Renal cortex interstitium (tissue), 11 donors: ENCODE results near the gene GHRH. TPM values are rescaled to one million over a fixed set of nuclear protein-coding genes. Genes with fewer than 3 reads are reported as not detected.

Experiments
- DNase-seq, 11 donors: peaks; one replicate each; pipeline ENCODE4 v3.0.0-alpha.2; 2013; ENCODE audit warnings: low read depth in 9 of 11, low spot score in 4 of 11; ENCODE audit errors: extremely low read depth in 1 of 11
- polyA plus RNA-seq, 3 donors: library from polyadenylated mRNA; unstranded; fragments of 120-200 nt; gene quantifications; one replicate each; pipeline ENCODE4 v1.2.1, GENCODE V29; 2013; ENCODE audit not compliant: insufficient read length in 3 of 3

GHRH gene
- polyA plus RNA-seq, 3 donors: not detected

DNA sequence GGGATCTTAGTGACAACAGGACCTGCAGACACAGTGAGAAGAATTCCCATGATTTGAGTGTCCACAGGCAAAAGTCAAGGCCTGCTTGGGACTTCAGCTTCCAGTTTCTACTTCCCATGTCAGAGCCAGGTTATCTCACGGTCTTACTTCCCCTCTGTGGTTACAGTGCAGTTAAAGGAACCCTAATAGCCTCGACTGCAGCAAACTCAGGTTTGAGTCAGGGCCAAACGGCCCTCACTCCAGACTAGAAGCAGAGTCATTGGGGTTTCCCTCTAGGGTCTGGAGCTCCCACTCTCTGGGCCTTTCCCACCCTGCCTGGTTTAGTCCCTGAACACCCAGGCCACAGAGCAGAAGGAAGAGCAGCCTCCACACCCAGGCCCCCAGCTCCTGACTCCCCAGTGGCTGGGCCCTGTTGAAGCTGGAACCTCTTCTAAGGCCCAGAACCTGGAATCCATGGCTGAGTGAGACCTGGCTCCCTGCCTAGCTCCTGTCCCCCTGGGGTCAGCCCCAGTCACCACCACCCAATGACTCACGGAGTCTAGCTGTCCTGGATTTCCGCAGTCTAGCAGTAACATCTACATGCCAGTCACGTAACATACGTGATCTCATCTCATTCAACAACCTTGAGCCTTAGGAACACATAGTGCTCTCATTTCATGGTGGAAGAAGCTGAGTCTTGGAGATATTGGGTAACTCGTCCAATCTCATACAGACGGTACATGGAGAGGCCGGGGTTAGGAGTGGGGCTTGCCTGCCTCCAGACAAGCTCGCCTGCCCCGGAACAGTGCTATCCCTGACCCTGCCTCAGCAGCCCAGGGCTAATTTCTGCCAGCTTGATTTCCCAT is 9.2 kb upstream of the GHRH start:
- DNase-seq: no peak

DNA sequence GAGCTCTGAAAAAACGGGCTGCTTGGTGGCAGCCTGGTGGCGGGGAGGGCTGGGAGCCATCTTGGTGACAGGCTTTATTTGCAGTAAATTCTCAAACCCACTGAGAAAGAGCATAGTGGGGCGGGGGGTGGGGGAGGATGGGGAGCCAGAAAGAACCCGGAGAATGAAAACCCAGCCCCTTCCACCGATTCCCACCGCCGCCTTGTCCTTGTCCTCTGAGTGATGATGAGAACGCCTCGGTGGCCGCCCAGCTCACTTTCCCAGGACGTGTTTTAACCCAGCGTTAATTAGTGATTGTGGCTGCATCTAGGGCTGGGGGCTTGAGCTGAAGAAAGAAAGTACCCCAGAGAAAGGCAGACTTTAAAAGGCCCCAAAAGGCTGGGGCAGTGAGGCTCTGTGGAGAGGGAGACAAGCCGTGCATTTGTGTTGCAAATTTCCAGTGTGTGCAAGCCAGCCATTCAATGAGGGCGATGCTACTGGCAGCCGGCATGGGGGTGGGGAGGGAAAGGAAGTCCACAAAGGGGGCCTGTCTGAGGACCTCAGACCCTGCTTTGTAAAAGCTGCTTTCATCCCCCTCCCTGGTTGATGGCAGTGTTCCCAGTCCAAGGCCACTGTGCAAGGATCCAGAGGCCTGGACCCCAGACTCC is 6.2 kb upstream of the GHRH start:
- no peak for DNase-seq

- DNase-seq: no peak
Observed at GRCh38 chr20:37266940-37267666, 5.5 kb upstream of the GHRH start.

- no peak for DNase-seq
Observed at GRCh38 chr20:37265152-37265551, 3.5 kb upstream of the GHRH start.

DNA sequence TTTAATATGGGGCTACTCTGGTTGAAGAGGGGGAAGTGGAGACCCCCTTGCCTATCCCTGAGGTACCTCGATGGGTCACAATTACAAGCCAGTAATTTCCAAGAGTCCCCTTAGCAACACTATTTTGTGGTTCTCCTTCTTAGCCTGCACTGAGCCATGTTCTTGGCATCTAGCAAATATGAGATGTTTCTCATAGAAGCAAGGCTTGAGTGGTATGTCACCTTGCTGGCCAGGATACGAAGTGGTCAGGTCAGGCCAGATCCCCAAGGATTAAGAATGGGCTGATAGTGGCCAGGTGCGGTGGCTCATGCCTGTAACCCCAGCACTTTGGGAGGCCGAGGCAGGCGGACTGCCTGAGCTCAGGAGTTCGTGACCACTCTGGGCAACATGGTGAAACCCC is 2.1 kb upstream of the GHRH start:
- no peak for DNase-seq

DNA sequence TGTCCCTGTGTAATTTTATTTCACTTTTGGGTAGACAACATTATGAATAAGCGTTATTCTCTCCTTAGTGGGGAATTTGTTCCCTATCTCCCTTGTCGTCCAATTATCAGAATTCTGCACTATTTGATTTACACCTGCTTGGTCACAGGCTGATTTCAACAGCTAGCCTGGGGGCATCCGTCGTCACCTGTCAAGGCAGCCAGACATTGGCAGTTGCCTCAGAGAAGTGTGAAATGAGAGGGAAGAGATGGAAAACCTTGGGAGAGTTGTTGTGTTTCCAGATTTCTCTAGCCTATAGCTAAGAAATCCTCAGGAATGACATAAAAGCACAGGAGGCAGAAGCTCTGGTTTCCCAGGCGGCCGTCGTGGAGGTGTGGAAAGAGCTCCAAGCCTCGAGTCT is 891 bp upstream of the GHRH start:
- DNase-seq: no peak

GRCh38 chr20:37260923-37261322 is 691 bp downstream of the GHRH start:
- no peak for DNase-seq

- no peak for DNase-seq
Observed at GRCh38 chr20:37259865-37260264, 1.7 kb downstream of the GHRH start.

DNA sequence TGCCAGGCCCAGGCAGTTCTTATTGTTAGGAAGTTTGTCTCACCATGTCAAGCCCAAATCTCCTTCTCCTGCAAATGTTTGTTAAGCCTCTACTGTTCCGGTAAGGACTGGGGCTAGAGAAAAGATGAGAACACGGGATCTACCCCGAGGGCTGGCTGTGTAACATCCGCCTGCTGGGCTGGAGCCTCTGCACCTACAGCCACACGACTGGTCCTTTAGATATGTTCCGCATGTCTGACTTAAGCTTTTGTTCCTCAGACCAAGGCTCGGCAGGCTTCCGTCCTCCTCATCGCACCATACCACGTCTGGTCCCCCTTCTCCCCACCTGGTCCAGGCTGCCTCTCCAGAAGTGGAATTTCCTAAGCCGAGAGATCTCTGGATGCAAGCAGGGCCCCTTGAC is 2.6 kb downstream of the GHRH start:
- DNase-seq: no peak

- no peak for DNase-seq
Observed at GRCh38 chr20:37257988-37258387, 3.6 kb downstream of the GHRH start.

- no peak for DNase-seq
Observed at GRCh38 chr20:37257530-37257929, 4.1 kb downstream of the GHRH start.

DNA sequence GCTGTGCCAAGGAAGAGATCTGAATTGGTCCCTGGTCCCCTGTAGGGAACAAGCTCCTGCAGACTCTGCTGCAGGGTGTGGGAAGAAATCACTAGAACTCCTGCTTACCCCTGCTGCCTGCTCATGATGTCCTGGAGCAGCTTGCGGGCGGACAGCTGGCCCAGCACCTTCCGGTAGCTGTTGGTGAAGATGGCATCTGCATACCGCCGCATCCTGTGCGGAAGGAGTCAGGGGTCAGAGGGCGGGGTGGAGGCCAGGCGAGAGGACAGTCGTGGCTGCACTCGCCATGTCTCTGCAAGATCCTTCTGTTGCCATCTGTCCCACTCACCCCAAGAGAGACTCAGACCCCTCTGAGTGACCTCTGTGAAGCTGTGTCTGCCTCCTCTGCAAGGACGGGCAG is 5.3 kb downstream of the GHRH start:
- no peak for DNase-seq

- DNase-seq: no peak
Observed at GRCh38 chr20:37254114-37254878, 7.3 kb downstream of the GHRH start.

DNA sequence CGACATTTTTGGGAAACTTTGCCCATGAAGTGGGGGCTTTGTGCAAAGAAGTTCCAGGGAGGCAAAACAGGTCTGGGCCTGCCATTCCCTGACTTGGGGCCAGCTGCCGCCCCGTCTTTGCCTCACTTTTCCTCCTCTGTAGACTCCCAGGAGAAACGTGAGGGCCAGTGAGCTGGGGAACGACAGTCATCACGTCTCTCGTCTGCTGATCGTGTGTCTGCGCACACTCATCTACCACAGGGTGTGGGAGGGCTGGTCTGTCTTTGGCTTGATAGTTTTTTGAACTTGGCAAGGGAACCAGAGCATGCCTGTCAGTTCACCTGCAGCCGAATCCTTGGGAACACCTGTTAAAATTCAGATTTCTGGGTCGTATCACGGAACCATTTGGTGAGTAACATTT is 8.5 kb downstream of the GHRH start:
- no peak for DNase-seq

- DNase-seq: no peak
Observed at GRCh38 chr20:37251825-37252477, 9.7 kb downstream of the GHRH start.

DNA sequence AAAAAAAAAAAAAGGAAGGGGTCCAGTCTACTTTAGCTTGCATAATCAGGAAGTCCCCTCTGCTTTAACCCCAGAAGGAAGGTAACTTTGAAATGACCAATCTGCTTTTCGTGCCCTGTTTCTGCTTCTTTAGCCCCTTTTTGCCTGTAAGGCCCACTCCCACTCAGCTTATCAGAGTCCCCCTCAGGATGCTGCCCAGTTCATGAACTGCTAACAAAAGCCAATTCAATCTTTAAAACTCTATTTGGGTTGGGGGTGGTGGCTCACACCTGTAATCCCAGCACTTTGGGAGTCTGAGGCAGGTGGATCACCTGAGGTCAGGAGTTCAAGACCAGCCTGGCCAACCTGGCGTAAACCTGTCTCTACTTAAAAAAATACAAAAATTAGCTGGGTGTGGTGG is 12.3 kb downstream of the GHRH start:
- no peak for DNase-seq

- DNase-seq: no peak
Observed at GRCh38 chr20:37247547-37247946, 14.1 kb downstream of the GHRH start.

DNA sequence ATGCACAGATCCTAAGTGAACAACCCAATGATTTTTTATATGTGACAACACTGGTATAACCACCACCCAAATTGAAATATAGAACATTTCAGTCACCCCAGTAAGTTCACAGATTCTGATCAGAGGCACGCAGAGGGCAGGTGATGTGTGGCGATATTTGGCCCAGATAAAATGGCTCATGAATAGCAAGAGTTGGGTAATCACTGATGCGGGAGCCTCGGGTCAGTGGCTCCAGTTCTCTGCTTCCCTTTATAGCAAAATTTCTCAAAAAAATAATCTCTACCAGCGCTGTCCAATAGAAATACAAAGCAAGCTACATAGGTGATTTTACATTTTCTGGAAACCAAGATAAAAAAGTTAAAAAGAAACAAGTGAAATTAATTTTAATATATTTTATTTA is 14.9 kb downstream of the GHRH start:
- DNase-seq: no peak
